Aorta (tissue), 5 donors: ENCODE measurements around the gene BTBD7. TPM values are rescaled to one million over a fixed set of nuclear protein-coding genes. Genes with fewer than 3 reads are reported as not detected.

Source experiments
- ATAC-seq: fragments of 200-7000 bp; cut with Tn5 transposase; one replicate; pipeline ENCODE4 v1.9.1; 2022; ENCODE audit warnings: moderate library complexity; ENCODE audit not compliant: low FRiP score
- DNase-seq, 2 donors: peaks; one replicate each; pipeline ENCODE4 v3.0.0-alpha.2; 2020
- H3K27ac ChIP-seq, 2 donors: one replicate each; pipeline ENCODE4 v1.5.1; 2013; ENCODE audit warnings: low read length in 2 of 2, mild to moderate bottlenecking in 2 of 2, moderate library complexity in 2 of 2, control low read depth in 1 of 2, inconsistent platforms in 1 of 2, low read depth in 1 of 2
- H3K27me3 ChIP-seq, 2 donors: one replicate each; pipeline ENCODE4 v1.6.1; 2013; ENCODE audit warnings: control low read depth in 1 of 2, low read length in 1 of 2, mild to moderate bottlenecking in 1 of 2, moderate library complexity in 1 of 2; ENCODE audit not compliant: insufficient read depth in 2 of 2, control insufficient read depth in 1 of 2
- H3K36me3 ChIP-seq, 2 donors: one replicate each; pipeline ENCODE4 v1.6.1; 2013; ENCODE audit warnings: control low read depth in 1 of 2, low read length in 1 of 2, mild to moderate bottlenecking in 1 of 2; ENCODE audit not compliant: insufficient read depth in 2 of 2, control insufficient read depth in 1 of 2
- H3K4me1 ChIP-seq, 2 donors: one replicate each; pipeline ENCODE4 v1.6.1; 2013; ENCODE audit warnings: low read length in 2 of 2, control low read depth in 1 of 2, mild to moderate bottlenecking in 1 of 2, moderate library complexity in 1 of 2; ENCODE audit not compliant: insufficient read depth in 2 of 2, control insufficient read depth in 1 of 2
- H3K4me3 ChIP-seq, 2 donors: one replicate each; pipeline ENCODE4 v1.5.1; 2013; ENCODE audit warnings: low read length in 2 of 2, control low read depth in 1 of 2, mild to moderate bottlenecking in 1 of 2
- H3K9me3 ChIP-seq: one replicate; pipeline ENCODE4 v1.6.1; 2013; ENCODE audit warnings: mild to moderate bottlenecking, low read length; ENCODE audit not compliant: control insufficient read depth
- WGBS, 2 donors: extraction: QIAGEN DNeasy Blood & Tissue Kit; methylation state at CpG; one replicate each; pipeline ENCODE4 v1.1.7; 2013; 5-methylcytosine and 5-hydroxymethylcytosine counted together
- intact Hi-C, 2 donors: fragments of 100-400 bp; cut with DNase I; formaldehyde crosslinking; loops; one replicate each; pipeline versions ENCODE4 v1.14.2 to v1.15.0; 2022
- polyA plus RNA-seq, 2 donors: library from polyadenylated mRNA; stranded (reverse); fragments of 200-250 nt; gene quantifications; one replicate each; pipeline ENCODE4 v1.2.3, GENCODE V29; 2013
- total RNA-seq, 2 donors: library from RNA; stranded (reverse); fragmentation: NEBNext Ultra II Directional; extraction: Animal tissue kit (Norgen Biotek cat#: 25700); gene quantifications; one replicate each; pipeline ENCODE4 v1.2.1, GENCODE V29; 2021
- donor health status: healthy with polysubstance abuse.
- donor health status: Bipolar disorder and iron deficiency.
- donor health status: DM: no; HTN: no; CAD: no.
- donor health status: DM: no; HTN: no; CAD: no.
- donor health status: DM: yes; HTN: yes; CAD: no.

BTBD7 gene
- total and polyA plus RNA-seq, 4 donors: 7.4 to 51.2 (median 24.0) TPM

GRCh38 chr14:93347850-93348249 is 15.0 kb upstream of the BTBD7 start:
- Histone ChIP-seq H3K4me1 (no peaks in the 10 kb centered on the region), H3K9me3 (no peaks in the 10 kb centered on the region), H3K36me3 (no peaks in the 10 kb centered on the region), H3K27ac (no peak overlapping the region), H3K4me3 (no peak overlapping the region), H3K27me3 (no peaks in the 10 kb centered on the region)
- 87 to 88% methylated on average over 8 of the region's 8 CpGs for WGBS, 2 donors
- ATAC-seq (no peak), DNase-seq (no peak)
- intact Hi-C loops: no loop called here

- no peaks in the 10 kb centered on the region for H3K4me1 ChIP-seq
- H3K27me3 ChIP-seq: no peaks in the 10 kb centered on the region
- ATAC-seq: no peak
- no peak within 1 kb of the TSS for H3K4me3 ChIP-seq
- H3K36me3 ChIP-seq: no peaks in the 10 kb centered on the region
- no peaks in the 10 kb centered on the region for H3K9me3 ChIP-seq
- no peak within 1 kb of the TSS for H3K27ac ChIP-seq
- no peak for DNase-seq
- intact Hi-C loops: no loop called here
- 95 to 97% methylated on average over 47 to 60 of the region's 60 CpGs for WGBS, 2 donors
Measured at GRCh38 chr14:93346926-93347721, 14.3 kb upstream of the BTBD7 start, which contains the start of gene COX8C. TSS of gene COX8C (plus strand) at chr14:93347182. CDS start at chr14:93347269, 87 bp downstream.

- no peak overlapping the region for H3K27ac ChIP-seq
- no peaks in the 10 kb centered on the region for H3K9me3 ChIP-seq
- DNase-seq (no peak), ATAC-seq (no peak)
- intact Hi-C loops: no loop called here
- no peaks in the 10 kb centered on the region for H3K4me1 ChIP-seq
- H3K27me3 ChIP-seq: no peaks in the 10 kb centered on the region
- no peaks in the 10 kb centered on the region for H3K36me3 ChIP-seq
- no peak overlapping the region for H3K4me3 ChIP-seq
- whole genome bisulfite sequencing, 2 donors: 56 to 59% methylated on average over 2 of the region's 2 CpGs
Measured at GRCh38 chr14:93343797-93344196, 11.0 kb upstream of the BTBD7 start.

- intact Hi-C loops: no loop called here
- ATAC-seq: no peak
- WGBS, 2 donors: 77 to 78% methylated on average over 1 of the region's 1 CpG
- H3K4me1 ChIP-seq: no peaks in the 10 kb centered on the region
- no peaks in the 10 kb centered on the region for H3K36me3 ChIP-seq
- H3K4me3 ChIP-seq: no peak overlapping the region
- no peaks in the 10 kb centered on the region for H3K27me3 ChIP-seq
- no peaks in the 10 kb centered on the region for H3K9me3 ChIP-seq
- no peak for DNase-seq
- H3K27ac ChIP-seq: no peak overlapping the region
Measured at GRCh38 chr14:93343266-93343665, 10.4 kb upstream of the BTBD7 start.

- H3K4me1 ChIP-seq: no peaks in the 10 kb centered on the region
- H3K4me3 ChIP-seq: no peak overlapping the region
- DNase-seq (no peak), ATAC-seq (no peak)
- peaks cover 0 to 2% of the 10 kb centered on the region in 2 donors for H3K36me3 ChIP-seq
- 98% methylated on average over 7 of the region's 7 CpGs for WGBS, 2 donors
- H3K27ac ChIP-seq: no peak overlapping the region
- no peaks in the 10 kb centered on the region for H3K27me3 ChIP-seq
- H3K9me3 ChIP-seq: no peaks in the 10 kb centered on the region
- intact Hi-C loops: no loop called here
Measured at GRCh38 chr14:93337884-93338283, 5.0 kb upstream of the BTBD7 start.

- DNase-seq (no peak), ATAC-seq (no peak)
- no peaks in the 10 kb centered on the region for H3K4me1 ChIP-seq
- no peak overlapping the region for H3K4me3 ChIP-seq
- no peaks in the 10 kb centered on the region for H3K9me3 ChIP-seq
- intact Hi-C loops: no loop called here
- no peaks in the 10 kb centered on the region for H3K27me3 ChIP-seq
- peaks cover 0 to 2% of the 10 kb centered on the region in 2 donors for H3K36me3 ChIP-seq
- 95 to 97% methylated on average over 4 of the region's 4 CpGs for WGBS, 2 donors
- H3K27ac ChIP-seq: no peak overlapping the region
Measured at GRCh38 chr14:93337143-93337753, 4.4 kb upstream of the BTBD7 start.

GRCh38 chr14:93333631-93334103 is 831 bp upstream of the BTBD7 start:
- H3K27ac ChIP-seq: peak overlapping the region in 1 of 2 donors; percentile 72
- H3K27me3 ChIP-seq: no peaks in the 10 kb centered on the region
- no peak for DNase-seq
- WGBS, 2 donors: 9 to 13% methylated on average over 7 of the region's 7 CpGs
- no peak for ATAC-seq
- H3K9me3 ChIP-seq: no peaks in the 10 kb centered on the region
- peaks cover 0 to 2% of the 10 kb centered on the region in 2 donors for H3K36me3 ChIP-seq
- intact Hi-C loops: loop anchor here in 1 of 2 donors (2.0 kb wide), 1 partner anchor 127 kb away; the partner anchor contains the start of genes GON7 and UBR7
- peak overlapping the region; percentile 21 to 70 for H3K4me3 ChIP-seq
- peaks cover 0 to 11% of the 10 kb centered on the region in 2 donors for H3K4me1 ChIP-seq

- H3K4me3 ChIP-seq: peak overlapping the region; percentile 87 to 91
- peak; percentile 86 for ATAC-seq
- DNase-seq: peak; percentile 72 to 88
- peaks cover 0 to 11% of the 10 kb centered on the region in 2 donors for H3K4me1 ChIP-seq
- WGBS, 2 donors: 1% methylated on average over 31 to 61 of the region's 61 CpGs
- H3K36me3 ChIP-seq: peaks cover 0 to 2% of the 10 kb centered on the region in 2 donors
- peak overlapping the region; percentile 84 to 93 for H3K27ac ChIP-seq
- intact Hi-C loops: loop anchor here in 1 of 2 donors (2.0 kb wide), 1 partner anchor 126 kb away; the partner anchor contains the start of genes GON7 and UBR7
- no peaks in the 10 kb centered on the region for H3K27me3 ChIP-seq
- H3K9me3 ChIP-seq: no peaks in the 10 kb centered on the region
Measured at GRCh38 chr14:93332397-93332852, 411 bp downstream of the BTBD7 start.
